HepG2 (cell line): Measurements from ENCODE around the gene FAM72A. TPM values are rescaled to one million over a fixed set of nuclear protein-coding genes. Genes with fewer than 3 reads are reported as not detected.
A peak's percentile ranks its signal among the peaks of the same experiment; 100 is the strongest.
"Not testable (repeated sequence)": the region's sequence is repeated elsewhere in the genome, so short reads cannot be mapped to it uniquely, and the experiment has no call there.

Experiments used
- ATAC-seq: fragments of 200-7000 bp; cut with Tn5 transposase; 3 replicates; pipeline ENCODE4 v1.9.1; 2020; ENCODE audit warnings: mild to moderate bottlenecking, moderate library complexity
- BruUV-seq: library from RNA; stranded (reverse); fragments of 400-500 nt; replicated peaks from 2 replicates; lab custom pipeline; 2021; lab: Mats Ljungman, UMichigan
- CTCF ChIA-PET: fragments of 300-600 bp; formaldehyde crosslinking; extraction: SDS; loops from one replicate; lab custom pipeline; 2021; ENCODE audit warnings: low total read pairs, inconsistent platforms, low intra/inter-chr PET ratio; lab: Yijun Ruan, JAX
- POLR2A ChIA-PET: fragments of 350-600 bp; sonication (Branson Sonifier 250); formaldehyde crosslinking; loops from one replicate; lab custom pipeline; 2020; ENCODE audit warnings: antibody characterized with exemption, inconsistent platforms; lab: Yijun Ruan, JAX
- DNase-seq: peaks from one replicate; pipeline ENCODE4 v3.0.0-alpha.2; 2015; ENCODE audit warnings: low spot score
- FAIRE-seq: peaks from 3 replicates; lab custom pipeline; 2011; peaks lifted over from hg19 to GRCh38; lab: Jason Lieb, UNC
- H2AFZ ChIP-seq: one replicate; pipeline ENCODE4 v1.6.1; 2011; ENCODE audit warnings: low read length, inconsistent platforms
- H3K27ac ChIP-seq: fragments of 300-600 bp; 3 replicates; pipeline ENCODE4 v1.8.0; 2011; ENCODE audit warnings: mixed run types, mild to moderate bottlenecking, mixed read lengths, low read length, inconsistent platforms; ENCODE audit not compliant: insufficient read depth; ENCODE audit errors: extremely low read length
- H3K27me3 ChIP-seq, 2 experiments: fragments of 200-600 bp in 1 of 2; 2 replicates in 1 of 2; 3 replicates in 1 of 2; pipeline versions ENCODE4 v1.6.0 to v1.8.0; 2011; ENCODE audit warnings: low read length in 2 of 2, mild to moderate bottlenecking in 2 of 2, moderate library complexity in 2 of 2, inconsistent platforms in 1 of 2; ENCODE audit not compliant: insufficient read depth in 2 of 2, control insufficient read depth in 1 of 2
- H3K36me3 ChIP-seq, 2 experiments: fragments of 200-600 bp in 1 of 2; replicated peaks in 1 of 2; 2 replicates in 1 of 2; 3 replicates in 1 of 2; pipeline versions ENCODE4 v1.5.1 to v1.8.0; 2011; ENCODE audit warnings: low read length in 2 of 2, inconsistent platforms in 1 of 2; ENCODE audit not compliant: insufficient read depth in 2 of 2, control insufficient read depth in 1 of 2
- H3K4me1 ChIP-seq: 2 replicates; pipeline ENCODE4 v1.5.1; 2012; ENCODE audit warnings: low read length, inconsistent platforms; ENCODE audit not compliant: insufficient read depth
- H3K4me2 ChIP-seq: 2 replicates; pipeline ENCODE4 v1.6.0; 2011; ENCODE audit warnings: low read depth, low read length, inconsistent platforms
- H3K4me3 ChIP-seq, 3 experiments: fragments of 200-600 bp in 1 of 3; sonication (generic), shearing (Covaris generic) in 1 of 3; replicated peaks in 1 of 3; 2 replicates each; pipeline ENCODE4 v1.5.1; 2011 to 2016; ENCODE audit warnings: low read length in 3 of 3, inconsistent platforms in 2 of 3, low read depth in 2 of 3, mild to moderate bottlenecking in 2 of 3, control low read depth in 1 of 3, mixed read lengths in 1 of 3; ENCODE audit not compliant: insufficient read depth in 1 of 3
- H3K79me2 ChIP-seq: one replicate; pipeline ENCODE4 v1.6.1; 2011; ENCODE audit warnings: low read length, inconsistent platforms; ENCODE audit not compliant: insufficient read depth
- H3K9ac ChIP-seq: 2 replicates; pipeline ENCODE4 v1.6.0; 2011; ENCODE audit warnings: mild to moderate bottlenecking, low read depth, low read length, inconsistent platforms; ENCODE audit not compliant: insufficient read depth
- H3K9me3 ChIP-seq: 2 replicates; pipeline ENCODE4 v1.5.1; 2012; ENCODE audit warnings: mild to moderate bottlenecking, low read length
- H4K20me1 ChIP-seq: 2 replicates; pipeline ENCODE4 v1.6.0; 2011; ENCODE audit warnings: inconsistent platforms, mild to moderate bottlenecking, low read length, moderate library complexity; ENCODE audit not compliant: insufficient read depth
- FOXA3 ChIP-seq: IDR thresholded peaks from 2 replicates; pipeline ENCODE4 v1.6.1; 2016; ENCODE audit warnings: missing genetic modification reagents, missing compliant biosample characterization
- WGBS: methylation state at CpG from one replicate; pipeline ENCODE4 v1.1.6; 2017; ENCODE audit warnings: low lambda C conversion rate; 5-methylcytosine and 5-hydroxymethylcytosine counted together
- in situ Hi-C: cut with HindIII; loops from 2 replicates; pipeline ENCODE4 v1.10.0; 2017; ENCODE audit warnings: low pct_unique_long_range_greater_than_20kb; ENCODE audit not compliant: extremely low pct_ligation_motif_present
- intact Hi-C: fragments of 100-400 bp; cut with micrococcal nuclease; formaldehyde crosslinking; loops from one replicate; pipeline ENCODE4 v1.10.0; 2022; ENCODE audit not compliant: unreplicated experiment
- polyA plus RNA-seq, 8 experiments: library from polyadenylated mRNA; depleted of rRNA in 3 of 8; stranded (reverse) in 7 of 8; unstranded in 1 of 8; fragments of >200 nt; fragmentation: Illumina TruSeq in 4 of 8; extraction: Trizol in 4 of 8; gene quantifications; 2 replicates each; pipeline versions ENCODE4 v1.2.1 to v1.2.3, GENCODE V29; 2011 to 2016; ENCODE audit warnings: low read depth in 4 of 8, missing spikeins in 1 of 8, mixed read lengths in 1 of 8; ENCODE audit not compliant: insufficient read depth in 1 of 8
- total RNA-seq, 5 experiments: library from RNA; depleted of rRNA; stranded (reverse); fragments of >200 nt; fragmentation: Illumina TruSeq; extraction: Trizol; gene quantifications; 2 replicates each; pipeline ENCODE4 v1.2.3, GENCODE V29; 2016; ENCODE audit warnings: low read depth in 1 of 5

The FAM72A gene
- total and polyA plus RNA-seq, 2 of the 13 experiments (the other 11 are each of a cell fraction or from before 2014, with no cell fraction given) = 7.1 to 11.1 TPM

DNA sequence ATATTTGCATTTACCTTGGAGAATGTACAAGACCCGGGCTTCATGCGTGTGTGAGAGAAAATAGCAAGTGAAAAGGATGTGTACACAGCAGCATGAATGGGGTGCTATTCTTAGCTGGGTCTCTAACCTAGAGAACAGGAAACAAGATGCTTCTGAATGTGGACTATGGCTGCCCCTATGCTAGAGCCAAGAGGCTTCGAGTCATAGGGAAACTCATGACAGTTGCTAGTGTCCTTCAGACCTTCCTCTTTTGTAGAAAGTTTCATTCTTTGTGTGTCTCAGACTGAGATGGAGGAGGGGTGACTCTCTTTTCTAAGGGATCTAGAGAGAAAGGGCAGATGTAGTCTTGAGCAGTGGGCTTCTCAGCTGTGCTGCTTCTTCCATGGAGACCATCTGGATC, 40.7 kb upstream of the FAM72A start:
- peak; percentile 80 for ATAC-seq
- CTCF ChIA-PET, H3K79me2 ChIP-seq, BruUV-seq, in situ Hi-C loops, H3K36me3 ChIP-seq, FAIRE-seq, H3K4me1 ChIP-seq, H3K27ac ChIP-seq, H3K9me3 ChIP-seq, H3K4me2 ChIP-seq, POLR2A ChIA-PET, H3K9ac ChIP-seq, intact Hi-C loops, H3K27me3 ChIP-seq: not testable (repeated sequence)
- DNase-seq = peak; percentile 13
- 31% methylated on average over 1 of the region's 3 CpGs for WGBS
- TF ChIP-seq FOXA3 = 0 out of 2 replicates have a peak, but pooled peaks have one; percentile 11
- TF ChIP-seq, all 625 proteins: peak for 1; not testable (repeated sequence) for 624
- H3K4me3 ChIP-seq, H2AFZ ChIP-seq, H4K20me1 ChIP-seq: not testable (repeated sequence)

DNA sequence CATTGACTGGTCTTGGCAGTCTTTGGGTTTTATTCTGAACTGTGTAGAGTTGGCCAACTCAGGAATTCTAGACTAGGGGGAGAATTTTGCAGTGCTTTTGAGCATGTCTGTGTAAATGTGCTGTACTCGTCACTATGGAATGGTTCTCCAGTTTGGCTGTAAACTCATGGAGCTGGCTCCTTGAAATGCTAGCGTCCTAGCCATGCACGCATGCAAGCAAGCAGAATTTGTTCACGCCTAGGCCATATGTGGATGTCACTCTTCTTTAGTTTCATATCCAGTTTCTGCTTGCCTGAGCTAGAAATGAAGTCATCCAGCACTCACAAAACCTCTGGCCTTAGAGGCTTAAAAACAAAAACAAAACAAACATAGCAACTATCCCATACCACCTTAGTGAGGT, 37.6 kb upstream of the FAM72A start:
- BruUV-seq, H3K27me3 ChIP-seq, POLR2A ChIA-PET, H3K27ac ChIP-seq, H3K4me1 ChIP-seq, H2AFZ ChIP-seq, ATAC-seq, H3K36me3 ChIP-seq, intact Hi-C loops, H3K4me2 ChIP-seq, CTCF ChIA-PET, DNase-seq, H4K20me1 ChIP-seq, in situ Hi-C loops, FAIRE-seq, H3K79me2 ChIP-seq, H3K9me3 ChIP-seq, H3K9ac ChIP-seq, H3K4me3 ChIP-seq: not testable (repeated sequence)
- WGBS = 98% methylated on average over 4 of the region's 4 CpGs

DNA sequence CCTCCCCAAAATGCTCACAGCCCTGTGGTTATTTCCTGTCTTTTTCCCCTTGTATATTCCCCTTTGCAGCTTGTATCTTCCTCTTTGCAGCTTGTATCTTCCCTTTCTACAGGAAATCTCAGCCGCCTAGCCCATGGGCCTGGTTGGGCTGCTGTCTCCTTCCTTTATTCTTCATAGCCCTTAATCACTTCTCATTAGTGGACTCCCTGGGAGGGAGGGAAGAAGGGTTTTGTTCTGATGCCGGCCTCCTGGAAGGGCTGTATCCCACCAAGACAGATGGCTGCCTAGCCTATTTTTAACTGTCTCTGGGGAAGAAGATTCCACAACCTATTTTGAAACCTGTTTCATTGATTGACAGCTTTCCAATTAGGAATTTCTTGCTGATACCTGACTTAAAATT, 32.6 kb upstream of the FAM72A start:
- POLR2A ChIA-PET, H3K36me3 ChIP-seq, H3K4me1 ChIP-seq, H3K27ac ChIP-seq, in situ Hi-C loops, intact Hi-C loops, ATAC-seq, FAIRE-seq, H3K9ac ChIP-seq, H3K9me3 ChIP-seq, H3K4me2 ChIP-seq, CTCF ChIA-PET, BruUV-seq, DNase-seq, H2AFZ ChIP-seq, H3K4me3 ChIP-seq, H3K27me3 ChIP-seq, H4K20me1 ChIP-seq, H3K79me2 ChIP-seq: not testable (repeated sequence)
- no CpG with 5 or more reads among the region's 2 CpGs for WGBS

DNA sequence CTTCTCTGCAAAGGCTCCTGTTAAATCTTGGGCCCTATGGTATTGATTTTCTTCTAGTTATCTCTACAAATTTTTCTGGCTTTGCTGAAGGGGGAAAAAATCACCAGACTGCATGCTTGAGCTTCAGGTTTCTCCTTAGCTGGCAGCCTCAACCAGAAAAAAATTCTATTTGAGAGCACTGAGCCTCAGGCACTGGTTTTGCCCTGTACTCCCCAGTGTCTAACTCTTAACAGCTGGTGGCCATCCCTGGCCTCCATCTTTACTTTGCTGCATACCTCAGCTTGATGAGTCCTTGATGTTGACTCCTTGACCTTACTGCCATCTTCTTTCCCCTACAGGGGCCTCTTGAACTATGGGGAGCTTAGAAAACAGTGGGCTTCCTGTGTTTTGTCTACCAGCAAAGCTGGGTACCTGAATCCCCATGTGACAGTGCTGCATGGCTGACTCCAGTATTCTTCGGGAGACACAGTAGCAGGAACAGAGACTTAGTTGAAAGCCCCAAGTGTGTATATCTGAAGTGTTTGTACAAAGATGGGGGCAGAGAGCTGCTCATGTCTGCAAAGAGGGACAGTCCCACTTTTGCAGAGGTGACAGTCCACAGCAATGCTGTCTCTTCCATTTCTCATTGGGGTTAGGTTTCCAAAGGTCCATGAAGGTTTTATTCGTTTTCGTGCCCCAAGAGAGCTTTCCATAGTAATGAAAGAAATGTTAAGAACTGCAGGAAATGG, 31.7 kb upstream of the FAM72A start:
- H2AFZ ChIP-seq, DNase-seq, H3K27me3 ChIP-seq, H3K79me2 ChIP-seq, H3K4me3 ChIP-seq, intact Hi-C loops, H3K9ac ChIP-seq, POLR2A ChIA-PET, ATAC-seq, H4K20me1 ChIP-seq, CTCF ChIA-PET, H3K9me3 ChIP-seq, H3K36me3 ChIP-seq, FAIRE-seq, H3K27ac ChIP-seq, H3K4me2 ChIP-seq, BruUV-seq, in situ Hi-C loops, H3K4me1 ChIP-seq: not testable (repeated sequence)
- 93% methylated on average over 3 of the region's 3 CpGs for whole genome bisulfite sequencing
